CD14-positive monocyte (primary cell): ENCODE measurements around the gene AASS. TPM values are rescaled to one million over a fixed set of nuclear protein-coding genes. Genes with fewer than 3 reads are reported as not detected.

Experiments used
- DNase-seq, 3 donors: peaks; one replicate each; pipeline ENCODE4 v3.0.0-alpha.2; 2011 to 2022
- H2AFZ ChIP-seq: 2 replicates; pipeline ENCODE4 v1.6.0; 2012; ENCODE audit warnings: mild to moderate bottlenecking, low read depth, low read length, inconsistent platforms; ENCODE audit not compliant: insufficient read depth, poor library complexity, severe bottlenecking
- H3K27ac ChIP-seq, 2 donors: 1 replicate in 1 of 2; 2 replicates in 1 of 2; pipeline ENCODE4 v1.5.1; 2012 to 2013; ENCODE audit warnings: low read length in 2 of 2, control low read depth in 1 of 2, inconsistent platforms in 1 of 2, low read depth in 1 of 2, mild to moderate bottlenecking in 1 of 2
- H3K27me3 ChIP-seq, 2 donors: one replicate each; pipeline versions ENCODE4 v1.6.0 to v1.6.1; 2011 to 2013; ENCODE audit warnings: low read length in 2 of 2; ENCODE audit not compliant: control insufficient read depth in 2 of 2, insufficient read depth in 2 of 2
- H3K36me3 ChIP-seq, 2 donors: replicated peaks in 1 of 2; 1 replicate in 1 of 2; 2 replicates in 1 of 2; pipeline versions ENCODE4 v1.5.1 to v1.6.1; 2012 to 2013; ENCODE audit warnings: low read length in 2 of 2, control low read depth in 1 of 2, inconsistent platforms in 1 of 2, mild to moderate bottlenecking in 1 of 2; ENCODE audit not compliant: insufficient read depth in 2 of 2, control insufficient read depth in 1 of 2
- H3K4me1 ChIP-seq, 2 donors: 1 replicate in 1 of 2; 2 replicates in 1 of 2; pipeline versions ENCODE4 v1.5.1 to v1.6.1; 2012 to 2013; ENCODE audit warnings: low read length in 2 of 2, control low read depth in 1 of 2, inconsistent platforms in 1 of 2, mild to moderate bottlenecking in 1 of 2, moderate library complexity in 1 of 2; ENCODE audit not compliant: insufficient read depth in 2 of 2, control insufficient read depth in 1 of 2
- H3K4me2 ChIP-seq: replicated peaks from 2 replicates; pipeline ENCODE3; 2012; ENCODE audit warnings: low read length, moderate library complexity, mild to moderate bottlenecking; ENCODE audit not compliant: poor library complexity, severe bottlenecking; ENCODE audit errors: extremely low read depth
- H3K4me3 ChIP-seq, 3 experiments: fragments of 200-600 bp in 1 of 3; sonication (generic) in 1 of 3; replicated peaks in 1 of 3; 1 replicate in 2 of 3; 2 replicates in 1 of 3; pipeline ENCODE4 v1.5.1; 2011 to 2013; ENCODE audit warnings: low read length in 3 of 3, mild to moderate bottlenecking in 3 of 3, control low read depth in 2 of 3, low read depth in 2 of 3, inconsistent platforms in 1 of 3, moderate library complexity in 1 of 3
- H3K79me2 ChIP-seq: 2 replicates; pipeline ENCODE4 v1.6.0; 2012; ENCODE audit warnings: mild to moderate bottlenecking, control low read depth, inconsistent platforms, low read length, moderate library complexity; ENCODE audit not compliant: insufficient read depth
- H3K9ac ChIP-seq: 2 replicates; pipeline ENCODE4 v1.6.0; 2017; ENCODE audit warnings: low read length, mild to moderate bottlenecking; ENCODE audit not compliant: insufficient read depth, poor library complexity, severe bottlenecking
- H3K9me3 ChIP-seq, 2 donors: replicated peaks in 1 of 2; 1 replicate in 1 of 2; 2 replicates in 1 of 2; pipeline versions ENCODE4 v1.5.1 to v1.6.1; 2012 to 2013; ENCODE audit warnings: low read length in 2 of 2, control low read depth in 1 of 2; ENCODE audit not compliant: control insufficient read depth in 1 of 2, insufficient read depth in 1 of 2
- H4K20me1 ChIP-seq: 2 replicates; pipeline ENCODE4 v1.6.0; 2012; ENCODE audit warnings: mild to moderate bottlenecking, low read length, control low read depth, moderate library complexity; ENCODE audit not compliant: insufficient read depth
- H3K27ac Mint-ChIP-seq, 7 donors: one replicate each; pipeline ENCODE4 v1.8.0; 2020; ENCODE audit warnings: mild to moderate bottlenecking in 7 of 7, mixed read lengths in 7 of 7, moderate library complexity in 6 of 7, inconsistent platforms in 2 of 7
- H3K27me3 Mint-ChIP-seq, 3 donors: one replicate each; pipeline ENCODE4 v1.8.0; 2021 to 2022; ENCODE audit warnings: low read depth in 3 of 3, mild to moderate bottlenecking in 3 of 3, mixed read lengths in 3 of 3, moderate library complexity in 3 of 3, inconsistent platforms in 1 of 3
- H3K36me3 Mint-ChIP-seq, 2 donors: one replicate each; pipeline ENCODE4 v1.8.0; 2020; ENCODE audit warnings: mixed read lengths in 2 of 2, inconsistent platforms in 1 of 2, mild to moderate bottlenecking in 1 of 2
- H3K4me1 Mint-ChIP-seq: one replicate; pipeline ENCODE4 v1.8.0; 2020; ENCODE audit warnings: mild to moderate bottlenecking, mixed read lengths
- H3K4me3 Mint-ChIP-seq, 2 donors: one replicate each; pipeline ENCODE4 v1.8.0; 2020; ENCODE audit warnings: mild to moderate bottlenecking in 2 of 2, mixed read lengths in 2 of 2, moderate library complexity in 1 of 2
- H3K9me3 Mint-ChIP-seq, 7 donors: one replicate each; pipeline ENCODE4 v1.8.0; 2020 to 2022; ENCODE audit warnings: mixed read lengths in 7 of 7, mild to moderate bottlenecking in 6 of 7, moderate library complexity in 6 of 7, inconsistent platforms in 2 of 7
- CTCF ChIP-seq: fragments of 200-600 bp; IDR thresholded peaks from one replicate; pipeline ENCODE4 v1.8.0; 2022; ENCODE audit warnings: antibody characterized with exemption, mild to moderate bottlenecking
- WGBS: methylation state at CpG from one replicate; pipeline ENCODE4 v1.1.5; 2013; ENCODE audit warnings: missing lambda C conversion rate; ENCODE audit not compliant: insufficient coverage; 5-methylcytosine and 5-hydroxymethylcytosine counted together
- intact Hi-C, 2 donors: fragments of 100-400 bp; cut with micrococcal nuclease; formaldehyde crosslinking; loops; one replicate each; pipeline versions ENCODE4 v1.15.0 to v1.15.1; 2023
- polyA plus RNA-seq, 3 donors: library from polyadenylated mRNA; depleted of rRNA in 1 of 3; unstranded in 2 of 3; stranded (reverse) in 1 of 3; fragments of 300-500 nt in 2 of 3; fragments of >200 nt in 1 of 3; fragmentation: Illumina TruSeq in 2 of 3; gene quantifications; 1 replicate in 2 of 3; 2 replicates in 1 of 3; pipeline ENCODE4 v1.2.3, GENCODE V29; 2012 to 2021

AASS gene
- polyA plus RNA-seq, 3 donors = 0.22 to 0.33 TPM; not detected in 1

DNA sequence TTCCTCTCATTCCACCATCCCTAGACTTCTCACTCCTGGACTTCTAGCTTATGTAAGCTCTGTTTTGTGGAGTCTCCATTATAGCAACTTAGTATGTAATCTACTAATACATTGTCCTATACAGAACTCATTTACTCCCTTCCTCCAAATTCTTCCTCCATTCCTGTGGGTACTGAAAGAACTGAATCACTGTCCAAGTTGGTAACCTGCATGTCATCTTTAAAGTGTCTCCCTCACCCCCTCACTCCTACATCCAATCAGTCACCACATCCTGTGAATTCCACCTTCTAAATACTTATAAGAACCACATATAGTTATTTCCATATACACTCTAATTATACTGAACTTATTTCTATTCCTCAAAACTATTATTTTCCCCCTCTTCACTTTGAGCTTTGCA, 20.3 kb downstream of the AASS start:
- Histone ChIP-seq H3K27me3 (no peaks in the 10 kb centered on the region), H3K27ac (no peak overlapping the region), H3K9me3 (no peaks in the 10 kb centered on the region), H4K20me1 (no peaks in the 10 kb centered on the region), H3K4me1 (no peaks in the 10 kb centered on the region), H3K9ac (no peak overlapping the region), H3K36me3 (no peaks in the 10 kb centered on the region), H3K79me2 (no peaks in the 10 kb centered on the region), H3K4me3 (no peak overlapping the region), H2AFZ (no peak overlapping the region), H3K4me2 (no peak overlapping the region)
- peaks cover 0 to 9% (median 2%) of the 10 kb centered on the region in 7 donors for H3K9me3 Mint-ChIP-seq
- H3K27me3 Mint-ChIP-seq = peaks cover 0 to 4% (median 0%) of the 10 kb centered on the region in 3 donors
- H3K27ac Mint-ChIP-seq = no peak overlapping the region
- no peak for TF ChIP-seq CTCF
- H3K4me3 Mint-ChIP-seq = no peak overlapping the region
- DNase-seq = no peak
- intact Hi-C loops = no loop called here
- H3K36me3 Mint-ChIP-seq = no peaks in the 10 kb centered on the region
- H3K4me1 Mint-ChIP-seq = no peaks in the 10 kb centered on the region

DNA sequence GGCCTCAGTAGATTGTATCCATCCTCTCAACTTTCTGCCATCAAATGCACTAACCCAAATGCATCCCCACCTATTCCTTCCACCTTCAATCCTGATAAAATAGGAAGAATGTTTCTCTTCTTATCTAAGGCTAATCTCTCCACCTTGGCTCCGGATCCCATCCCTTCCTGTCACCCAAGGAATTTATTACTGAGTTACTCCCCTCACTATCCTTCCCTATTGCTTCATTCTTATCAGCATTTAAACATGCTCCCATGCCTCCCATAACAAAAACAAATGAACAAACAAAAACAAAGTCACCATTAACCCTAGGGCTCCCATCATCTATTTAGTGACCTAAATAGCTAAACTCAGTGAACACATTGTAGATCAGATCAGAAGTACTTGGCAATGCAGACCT, 25.3 kb downstream of the AASS start:
- Histone ChIP-seq H3K27ac (no peak overlapping the region), H3K4me3 (no peak overlapping the region), H3K4me2 (no peak overlapping the region), H3K9me3 (no peaks in the 10 kb centered on the region), H3K9ac (no peak overlapping the region), H3K36me3 (no peaks in the 10 kb centered on the region), H3K79me2 (no peaks in the 10 kb centered on the region), H3K27me3 (no peaks in the 10 kb centered on the region), H3K4me1 (no peaks in the 10 kb centered on the region), H4K20me1 (no peaks in the 10 kb centered on the region), H2AFZ (no peak overlapping the region)
- TF ChIP-seq CTCF = no peak
- no peak for DNase-seq
- Mint-ChIP-seq H3K36me3 (no peaks in the 10 kb centered on the region), H3K27ac (no peak overlapping the region), H3K9me3 (peaks cover 0 to 3% (median 0%) of the 10 kb centered on the region in 7 donors), H3K4me3 (no peak overlapping the region), H3K27me3 (no peaks in the 10 kb centered on the region), H3K4me1 (no peaks in the 10 kb centered on the region)
- intact Hi-C loops = no loop called here
- 80% methylated on average over 1 of the region's 1 CpG for WGBS
